ENCODE data around the gene IL1RAP.

IL1RAP gene

DNA sequence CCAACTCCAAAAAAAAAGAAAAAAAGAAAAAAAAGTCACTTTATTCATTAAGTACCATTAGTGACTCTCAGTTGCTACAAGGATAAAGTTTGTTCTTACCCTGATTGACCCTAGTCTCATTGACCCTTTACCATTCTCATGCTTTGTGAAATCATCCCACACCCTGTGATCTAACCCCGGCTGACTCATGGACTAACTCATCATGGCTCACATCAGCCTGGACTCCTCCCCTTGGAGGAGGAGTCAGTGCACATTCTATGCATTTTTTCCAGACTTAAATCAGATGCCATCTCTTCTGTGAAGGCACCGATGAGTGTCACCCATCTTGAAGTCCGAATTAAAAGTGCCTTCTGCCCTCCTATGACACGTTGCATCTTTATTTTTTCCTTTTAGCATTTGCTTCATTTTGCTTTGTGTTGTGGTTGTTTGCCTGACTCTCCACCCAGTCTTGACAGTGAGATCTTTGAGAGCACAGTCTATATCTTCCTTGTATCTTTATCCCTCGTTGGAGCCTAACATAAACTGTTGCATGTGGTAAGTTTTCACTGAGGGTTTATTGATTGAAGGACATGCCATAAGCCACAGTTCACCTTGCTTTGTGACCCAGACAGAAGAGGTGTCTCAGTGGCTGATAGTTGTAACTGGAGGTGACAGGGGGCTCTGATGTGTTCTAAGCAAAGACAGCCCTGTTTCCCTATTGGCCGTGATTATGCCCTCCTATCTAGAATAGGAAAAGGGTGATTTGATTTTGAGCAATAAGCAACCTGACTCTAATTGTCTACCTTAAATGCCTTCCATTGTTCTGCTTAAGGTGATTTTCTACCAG lies 72.1 kb downstream of the IL1RAP start:
- H3K4me3 ChIP-seq (ENCODE audit: low read depth, low read length), result no peak overlapping the region
- TF ChIP-seq, protein P1, sequence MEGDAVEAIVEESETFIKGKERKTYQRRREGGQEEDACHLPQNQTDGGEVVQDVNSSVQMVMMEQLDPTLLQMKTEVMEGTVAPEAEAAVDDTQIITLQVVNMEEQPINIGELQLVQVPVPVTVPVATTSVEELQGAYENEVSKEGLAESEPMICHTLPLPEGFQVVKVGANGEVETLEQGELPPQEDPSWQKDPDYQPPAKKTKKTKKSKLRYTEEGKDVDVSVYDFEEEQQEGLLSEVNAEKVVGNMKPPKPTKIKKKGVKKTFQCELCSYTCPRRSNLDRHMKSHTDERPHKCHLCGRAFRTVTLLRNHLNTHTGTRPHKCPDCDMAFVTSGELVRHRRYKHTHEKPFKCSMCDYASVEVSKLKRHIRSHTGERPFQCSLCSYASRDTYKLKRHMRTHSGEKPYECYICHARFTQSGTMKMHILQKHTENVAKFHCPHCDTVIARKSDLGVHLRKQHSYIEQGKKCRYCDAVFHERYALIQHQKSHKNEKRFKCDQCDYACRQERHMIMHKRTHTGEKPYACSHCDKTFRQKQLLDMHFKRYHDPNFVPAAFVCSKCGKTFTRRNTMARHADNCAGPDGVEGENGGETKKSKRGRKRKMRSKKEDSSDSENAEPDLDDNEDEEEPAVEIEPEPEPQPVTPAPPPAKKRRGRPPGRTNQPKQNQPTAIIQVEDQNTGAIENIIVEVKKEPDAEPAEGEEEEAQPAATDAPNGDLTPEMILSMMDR (IDR thresholded peaks at IDR 0.05; ENCODE audit: borderline replicate concordance, insufficient read depth, low read depth, low read length), result no peak

GRCh38 chr3:190586631-190587011 lies 72.7 kb downstream of the IL1RAP start:
- TF ChIP-seq, protein P1 (IDR thresholded peaks at IDR 0.05; ENCODE audit: borderline replicate concordance, insufficient read depth, low read depth, low read length), result no peak
- H3K4me3 ChIP-seq (ENCODE audit: low read depth, low read length), result no peak overlapping the region

GRCh38 chr3:190588570-190588969 lies 74.7 kb downstream of the IL1RAP start:
- TF ChIP-seq, protein P1 (IDR thresholded peaks at IDR 0.05; ENCODE audit: borderline replicate concordance, insufficient read depth, low read depth, low read length), result no peak
- no peak overlapping the region for H3K4me3 ChIP-seq (ENCODE audit: low read depth, low read length)

DNA sequence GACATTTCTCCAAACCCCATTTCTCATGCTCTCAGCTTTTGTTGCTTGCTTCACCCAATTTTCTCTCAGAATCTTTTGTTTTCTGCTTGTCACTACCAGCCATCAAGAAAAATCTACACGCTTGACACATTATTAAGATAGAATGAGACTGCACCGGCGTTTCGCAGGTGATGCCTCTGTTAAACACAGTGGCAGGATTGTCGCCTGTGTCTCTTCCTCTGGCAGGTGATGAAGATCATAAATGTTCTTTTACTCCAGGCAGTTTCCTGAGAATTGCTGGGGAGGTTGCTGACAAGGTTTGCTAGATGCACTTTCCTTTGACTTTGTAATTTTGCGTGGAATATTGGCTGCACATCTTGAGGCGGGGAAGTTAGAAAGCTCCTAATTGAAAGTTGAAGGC lies 75.4 kb downstream of the IL1RAP start:
- H3K4me3 ChIP-seq (ENCODE audit: low read depth, low read length), result no peak overlapping the region
- TF ChIP-seq, protein P1 (IDR thresholded peaks at IDR 0.05; ENCODE audit: borderline replicate concordance, insufficient read depth, low read depth, low read length), result no peak

DNA sequence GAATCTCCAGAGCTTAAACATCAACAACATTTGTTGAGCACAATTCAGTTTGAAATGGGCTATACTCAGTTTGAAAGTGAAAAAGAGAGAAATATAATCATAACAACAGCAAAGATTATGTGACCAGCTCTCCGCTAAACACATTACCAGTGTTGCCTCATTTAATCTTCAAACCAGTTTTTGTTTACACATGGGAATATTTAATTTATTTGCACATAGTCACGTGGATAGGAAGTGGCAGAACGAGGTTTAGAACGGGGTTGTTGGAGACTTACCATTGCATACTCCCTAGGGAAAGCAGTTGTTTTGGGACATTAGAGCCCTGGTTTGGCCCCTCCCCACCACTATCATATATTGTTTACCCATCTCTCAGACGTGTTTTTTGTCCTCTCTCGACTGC lies 77.2 kb downstream of the IL1RAP start:
- TF ChIP-seq, protein P1 (IDR thresholded peaks at IDR 0.05; ENCODE audit: borderline replicate concordance, insufficient read depth, low read depth, low read length), result no peak
- no peak overlapping the region for H3K4me3 ChIP-seq (ENCODE audit: low read depth, low read length)

GRCh38 chr3:190593075-190593474 lies 79.2 kb downstream of the IL1RAP start:
- no peak overlapping the region for H3K4me3 ChIP-seq (ENCODE audit: low read depth, low read length)
- TF ChIP-seq, protein P1 (IDR thresholded peaks at IDR 0.05; ENCODE audit: borderline replicate concordance, insufficient read depth, low read depth, low read length), result no peak

DNA sequence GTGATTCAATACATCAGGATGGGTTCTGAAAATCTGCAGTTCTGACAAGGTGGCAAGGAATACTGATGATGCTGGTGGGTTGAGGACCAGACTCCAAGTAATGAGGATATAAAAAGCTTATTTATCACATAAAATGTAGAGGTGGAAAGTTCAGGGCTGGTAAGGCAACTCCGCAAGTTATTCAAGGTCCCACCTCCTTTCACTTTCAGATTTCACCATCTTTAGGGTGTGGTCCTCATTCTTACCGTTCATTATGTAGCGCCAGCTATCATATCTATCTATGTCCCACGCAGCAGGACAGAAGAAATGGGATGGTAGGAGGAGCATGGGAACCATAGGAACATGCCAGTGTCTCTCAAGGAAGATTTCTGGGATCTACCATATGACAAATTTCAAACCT lies 80.3 kb downstream of the IL1RAP start:
- TF ChIP-seq, protein P1 (IDR thresholded peaks at IDR 0.05; ENCODE audit: borderline replicate concordance, insufficient read depth, low read depth, low read length), result no peak
- H3K4me3 ChIP-seq (ENCODE audit: low read depth, low read length), result no peak overlapping the region
